HEK293 (cell line): ENCODE measurements around the gene IL10RB.
"Not testable (repeated sequence)": the region's sequence is repeated elsewhere in the genome, so short reads cannot be mapped to it uniquely, and the experiment has no call there.

Experiments used
- CTCF ChIA-PET: fragments of 350-600 bp; formaldehyde crosslinking; extraction: SDS; loops from one replicate; lab custom pipeline; 2021; ENCODE audit warnings: antibody characterized with exemption; lab: Yijun Ruan, JAX
- POLR2A ChIA-PET: fragments of 300-600 bp; formaldehyde crosslinking; extraction: SDS; loops from one replicate; lab custom pipeline; 2020; ENCODE audit warnings: antibody characterized with exemption, inconsistent platforms; lab: Yijun Ruan, JAX
- H3K27ac ChIP-seq: fragments of 200-500 bp; sonication (Bioruptor generic); 2 replicates; pipeline ENCODE4 v1.5.1; 2014; ENCODE audit warnings: low read depth, low read length, control low read depth, inconsistent platforms; ENCODE audit errors: extremely low read depth
- H3K36me3 ChIP-seq, 2 experiments: fragments of 200-500 bp in 1 of 2; sonication (Bioruptor generic) in 1 of 2; 1 replicate in 1 of 2; 2 replicates in 1 of 2; pipeline ENCODE4 v1.5.1; 2014 to 2017; ENCODE audit warnings: inconsistent platforms in 2 of 2, low read length in 2 of 2; ENCODE audit not compliant: control insufficient read depth in 2 of 2, insufficient read depth in 1 of 2
- H3K4me1 ChIP-seq: fragments of 200-500 bp; sonication (Bioruptor generic); 2 replicates; pipeline ENCODE4 v1.5.1; 2014; ENCODE audit warnings: mild to moderate bottlenecking, low read length, inconsistent platforms; ENCODE audit not compliant: control insufficient read depth, insufficient read depth
- H3K4me3 ChIP-seq: 2 replicates; pipeline ENCODE4 v1.5.1; 2011; ENCODE audit warnings: low read depth, mild to moderate bottlenecking, control low read depth, low read length, moderate library complexity
- H3K9me3 ChIP-seq: fragments of 200-500 bp; sonication (Bioruptor generic); 2 replicates; pipeline ENCODE4 v1.5.1; 2014; ENCODE audit warnings: low read depth, low read length, inconsistent platforms; ENCODE audit not compliant: control insufficient read depth, insufficient read depth
- BCL11A ChIP-seq: fragments of 450-650 bp; formaldehyde crosslinking; IDR thresholded peaks from 2 replicates; pipeline ENCODE4 v1.5.1; 2016; ENCODE audit warnings: low read depth, missing biosample characterization, missing genetic modification characterization
- EGR2 ChIP-seq: fragments of 450-650 bp; formaldehyde crosslinking; IDR thresholded peaks from 2 replicates; pipeline ENCODE4 v1.5.1; 2016; ENCODE audit warnings: low read depth, missing biosample characterization, missing genetic modification characterization
- GLIS2 ChIP-seq: fragments of 450-650 bp; formaldehyde crosslinking; IDR thresholded peaks from 2 replicates; pipeline ENCODE4 v1.5.1; 2016; ENCODE audit warnings: missing biosample characterization, missing genetic modification characterization
- MEIS1 ChIP-seq: sonication (generic); formaldehyde crosslinking; IDR thresholded peaks from 2 replicates; pipeline ENCODE4 v1.8.1; 2022; ENCODE audit warnings: missing genetic modification reagents, mild to moderate bottlenecking, borderline replicate concordance
- PRDM4 ChIP-seq: fragments of 450-650 bp; formaldehyde crosslinking; IDR thresholded peaks from 2 replicates; pipeline ENCODE4 v1.5.1; 2017; ENCODE audit warnings: missing biosample characterization, missing genetic modification characterization
- TCF7L2 ChIP-seq: IDR thresholded peaks from 2 replicates; pipeline ENCODE4 v1.6.1; 2011; ENCODE audit warnings: low read depth, mild to moderate bottlenecking, inconsistent platforms, low read length, moderate library complexity, borderline replicate concordance
- ZBTB1 ChIP-seq: fragments of 450-650 bp; formaldehyde crosslinking; IDR thresholded peaks from 2 replicates; pipeline ENCODE4 v1.5.1; 2016; ENCODE audit warnings: missing biosample characterization, missing genetic modification characterization
- ZBTB26 ChIP-seq: fragments of 450-650 bp; formaldehyde crosslinking; optimal IDR thresholded peaks from 2 replicates; pipeline ENCODE3; 2016; ENCODE audit warnings: missing biosample characterization, mild to moderate bottlenecking, missing genetic modification characterization
- ZFP69B ChIP-seq: fragments of 450-650 bp; formaldehyde crosslinking; IDR thresholded peaks from 2 replicates; pipeline ENCODE4 v1.5.1; 2016; ENCODE audit warnings: missing biosample characterization, missing genetic modification characterization
- ZNF174 ChIP-seq: fragments of 450-650 bp; formaldehyde crosslinking; IDR thresholded peaks from 2 replicates; pipeline ENCODE4 v1.5.0; 2017; ENCODE audit warnings: missing biosample characterization, mild to moderate bottlenecking, missing genetic modification characterization
- ZNF175 ChIP-seq: fragments of 450-650 bp; formaldehyde crosslinking; IDR thresholded peaks from 2 replicates; pipeline ENCODE4 v1.5.1; 2016; ENCODE audit warnings: missing biosample characterization, missing genetic modification characterization
- ZNF354C ChIP-seq: fragments of 450-650 bp; formaldehyde crosslinking; IDR thresholded peaks from 2 replicates; pipeline ENCODE4 v1.5.1; 2016; ENCODE audit warnings: missing biosample characterization, missing genetic modification characterization, low read depth, borderline replicate concordance
- ZNF366 ChIP-seq: fragments of 450-650 bp; formaldehyde crosslinking; conservative IDR thresholded peaks from 2 replicates; pipeline ENCODE4 v1.5.1; 2016; ENCODE audit warnings: missing biosample characterization, missing genetic modification characterization
- ZNF416 ChIP-seq: fragments of 450-650 bp; formaldehyde crosslinking; IDR thresholded peaks from 2 replicates; pipeline ENCODE4 v1.5.1; 2016; ENCODE audit warnings: missing biosample characterization, missing genetic modification characterization
- ZNF548 ChIP-seq: fragments of 450-650 bp; formaldehyde crosslinking; IDR thresholded peaks from 2 replicates; pipeline ENCODE4 v1.5.1; 2016; ENCODE audit warnings: missing biosample characterization, missing genetic modification characterization
- ZNF560 ChIP-seq: fragments of 450-650 bp; formaldehyde crosslinking; IDR thresholded peaks from 2 replicates; pipeline ENCODE4 v1.5.1; 2017; ENCODE audit warnings: missing biosample characterization, missing genetic modification characterization, borderline replicate concordance
- ZNF639 ChIP-seq: fragments of 450-650 bp; formaldehyde crosslinking; IDR thresholded peaks from 2 replicates; pipeline ENCODE4 v1.5.1; 2016; ENCODE audit warnings: missing biosample characterization, missing genetic modification characterization

The IL10RB gene

GRCh38 chr21:33315946-33316710 lies 50.0 kb downstream of the IL10RB start (continued):
- no peak for TF ChIP-seq ZNF548 (tag by site-specific recombination)
- no peak for TF ChIP-seq ZNF175

DNA sequence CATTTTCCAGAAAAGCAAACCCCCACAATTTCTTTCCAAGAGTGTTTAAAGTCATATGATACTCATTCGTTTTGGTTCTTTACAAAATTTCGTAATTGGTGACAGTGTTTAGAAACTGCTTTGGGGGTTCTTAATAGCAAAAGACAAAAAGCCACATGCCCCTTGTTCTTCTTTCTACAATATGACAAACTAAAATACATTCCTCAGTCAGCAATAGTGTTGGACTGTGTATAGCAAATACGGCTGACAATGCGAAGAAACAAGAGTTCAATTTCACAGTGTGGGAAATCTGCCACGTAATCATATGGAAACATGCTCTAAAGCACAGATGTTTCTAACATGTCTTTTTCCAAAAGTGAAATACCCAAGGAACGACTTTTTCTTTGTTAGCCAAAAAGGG lies 51.0 kb downstream of the IL10RB start:
- Histone ChIP-seq H3K9me3 (no peaks in the 10 kb centered on the region), H3K4me1 (no peaks in the 10 kb centered on the region)
- TF ChIP-seq EGR2 (tag by site-specific recombination): no peak
- no peak for TF ChIP-seq ZBTB1 (tag by site-specific recombination)
- TF ChIP-seq ZNF560 (tag by site-specific recombination): no peak
- no peak for TF ChIP-seq BCL11A (tag by site-specific recombination)
- TF ChIP-seq ZFP69B (tag by site-specific recombination): no peak
- TF ChIP-seq GLIS2 (tag by site-specific recombination): no peak
- TF ChIP-seq ZBTB26: no peak
- TF ChIP-seq ZNF354C (tag by site-specific recombination): no peak
- TF ChIP-seq MEIS1: no peak
- no peak for TF ChIP-seq PRDM4
- TF ChIP-seq TCF7L2: no peak
- no peak for TF ChIP-seq ZNF366 (tag by site-specific recombination)
- no peak for TF ChIP-seq ZNF639 (tag by site-specific recombination)
- TF ChIP-seq, all 188 proteins: peak for 0
- CTCF ChIA-PET: interaction anchor here (0.7 to 1.1 kb wide), 2 partner anchors 9 to 125 kb away, joined by 3 to 4 read pairs; no protein-coding TSS in a partner anchor
- Histone ChIP-seq H3K36me3 (no peaks in the 10 kb centered on the region), H3K4me3 (no peak overlapping the region), H3K27ac (no peak overlapping the region)
- POLR2A ChIA-PET: interaction anchor here (3.5 kb wide), 1 partner anchor 8 kb away, joined by 12 read pairs; the partner anchor contains the start of gene IFNAR1

DNA sequence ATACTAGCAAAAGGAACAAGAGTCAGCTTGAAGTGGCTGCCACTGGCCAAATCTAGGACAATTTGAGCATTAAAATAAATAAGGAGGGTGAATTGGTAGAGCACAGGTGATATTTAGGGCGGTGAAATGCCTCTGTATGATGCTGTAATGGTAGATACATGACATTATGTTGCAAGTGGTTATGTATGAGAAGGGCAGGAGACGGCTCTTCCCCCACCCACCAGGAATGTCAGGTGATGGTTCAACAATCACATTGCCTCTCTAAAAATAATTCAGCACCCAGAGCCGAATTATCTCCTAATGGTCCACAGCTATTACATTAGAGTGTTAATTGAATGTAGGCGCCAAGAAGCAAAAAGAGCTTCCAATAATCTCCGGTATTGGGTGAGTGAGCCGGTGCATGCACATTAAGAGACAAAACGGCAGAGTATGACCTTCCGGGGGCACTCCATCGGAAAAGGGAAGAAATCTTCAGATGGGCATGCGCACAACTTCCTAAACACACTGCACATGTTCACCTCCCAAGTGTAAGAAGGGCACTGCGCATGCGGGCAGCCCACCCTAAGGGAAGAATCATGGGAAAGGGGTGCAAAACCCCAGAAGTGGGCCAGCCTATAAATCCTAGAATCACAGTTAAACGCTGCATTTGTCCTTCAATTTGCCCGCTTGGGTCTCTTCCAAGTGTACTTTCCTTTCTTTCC lies 51.8 kb downstream of the IL10RB start:
- Histone ChIP-seq H3K9me3 (no peaks in the 10 kb centered on the region), H3K27ac (no peak overlapping the region), H3K36me3 (no peaks in the 10 kb centered on the region), H3K4me1 (no peaks in the 10 kb centered on the region), H3K4me3 (no peak overlapping the region)
- TF ChIP-seq ZNF174 (no peak), ZNF416 (tag by site-specific recombination) (no peak), ZBTB1 (tag by site-specific recombination) (no peak)
- CTCF ChIA-PET: interaction anchor here (0.5 to 0.6 kb wide), 2 partner anchors 128 to 485 kb away, joined by 4 to 13 read pairs; no protein-coding TSS in a partner anchor
- POLR2A ChIA-PET: no interaction called here

- POLR2A ChIA-PET: not testable (repeated sequence)
Measured at GRCh38 chr21:33321005-33321404, 54.8 kb downstream of the IL10RB start.

GRCh38 chr21:33323610-33324009 lies 57.4 kb downstream of the IL10RB start:
- H3K9me3 ChIP-seq, H3K27ac ChIP-seq, H3K4me1 ChIP-seq, CTCF ChIA-PET, POLR2A ChIA-PET, H3K4me3 ChIP-seq, H3K36me3 ChIP-seq: not testable (repeated sequence)

More at GRCh38 chr21:33321005-33321404, 54.8 kb downstream of the IL10RB start:
- H3K27ac ChIP-seq, H3K4me1 ChIP-seq, CTCF ChIA-PET, H3K4me3 ChIP-seq, H3K36me3 ChIP-seq, H3K9me3 ChIP-seq: not testable (repeated sequence)
